ENCODE data around the gene ZNF354C.

DNA sequence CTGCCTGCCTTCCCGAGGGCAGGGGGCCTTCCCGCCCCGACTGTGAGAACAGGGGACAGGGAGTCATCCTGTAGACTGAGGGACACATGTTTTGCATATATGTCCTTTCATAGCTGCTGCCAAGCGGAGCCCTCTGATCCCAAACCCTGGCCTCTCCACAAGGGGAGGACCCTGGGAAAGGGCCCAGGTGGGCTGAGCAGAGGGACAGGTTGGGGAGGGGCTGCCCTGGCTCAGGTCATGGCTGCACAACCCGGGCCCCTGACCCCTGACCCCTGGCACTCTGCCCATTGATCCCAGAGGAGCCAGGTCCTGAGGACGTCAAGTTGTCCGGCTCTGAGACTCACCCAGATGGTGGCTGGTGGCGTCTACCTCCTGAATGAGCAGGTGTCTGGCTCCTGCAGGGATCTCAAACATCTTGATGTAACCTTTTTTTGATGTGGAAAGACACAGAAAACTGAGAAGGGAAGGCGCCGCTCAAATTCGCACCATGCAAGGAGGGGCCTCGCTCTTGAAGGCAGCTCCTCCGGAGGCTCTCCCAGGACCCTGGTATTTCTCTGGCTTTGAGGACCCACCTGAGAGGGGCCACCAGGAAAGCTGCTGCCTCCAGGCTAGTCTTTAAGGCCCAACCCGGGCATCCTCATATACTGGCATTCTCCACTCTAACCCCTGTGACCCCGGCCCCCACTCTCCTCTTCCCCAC is 71.9 kb downstream of the ZNF354C start:
- TF ChIP-seq, protein P1, sequence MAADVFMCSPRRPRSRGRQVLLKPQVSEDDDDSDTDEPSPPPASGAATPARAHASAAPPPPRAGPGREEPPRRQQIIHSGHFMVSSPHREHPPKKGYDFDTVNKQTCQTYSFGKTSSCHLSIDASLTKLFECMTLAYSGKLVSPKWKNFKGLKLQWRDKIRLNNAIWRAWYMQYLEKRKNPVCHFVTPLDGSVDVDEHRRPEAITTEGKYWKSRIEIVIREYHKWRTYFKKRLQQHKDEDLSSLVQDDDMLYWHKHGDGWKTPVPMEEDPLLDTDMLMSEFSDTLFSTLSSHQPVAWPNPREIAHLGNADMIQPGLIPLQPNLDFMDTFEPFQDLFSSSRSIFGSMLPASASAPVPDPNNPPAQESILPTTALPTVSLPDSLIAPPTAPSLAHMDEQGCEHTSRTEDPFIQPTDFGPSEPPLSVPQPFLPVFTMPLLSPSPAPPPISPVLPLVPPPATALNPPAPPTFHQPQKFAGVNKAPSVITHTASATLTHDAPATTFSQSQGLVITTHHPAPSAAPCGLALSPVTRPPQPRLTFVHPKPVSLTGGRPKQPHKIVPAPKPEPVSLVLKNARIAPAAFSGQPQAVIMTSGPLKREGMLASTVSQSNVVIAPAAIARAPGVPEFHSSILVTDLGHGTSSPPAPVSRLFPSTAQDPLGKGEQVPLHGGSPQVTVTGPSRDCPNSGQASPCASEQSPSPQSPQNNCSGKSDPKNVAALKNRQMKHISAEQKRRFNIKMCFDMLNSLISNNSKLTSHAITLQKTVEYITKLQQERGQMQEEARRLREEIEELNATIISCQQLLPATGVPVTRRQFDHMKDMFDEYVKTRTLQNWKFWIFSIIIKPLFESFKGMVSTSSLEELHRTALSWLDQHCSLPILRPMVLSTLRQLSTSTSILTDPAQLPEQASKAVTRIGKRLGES (CRISPR knock-in tag; IDR thresholded peaks at IDR 0.05; ENCODE audit: borderline replicate concordance): no peak
- TF ChIP-seq MAFF (IDR thresholded peaks at IDR 0.05; ENCODE audit: low read depth, low read length): no peak
- no peak for TF ChIP-seq SIN3A (IDR thresholded peaks at IDR 0.05; ENCODE audit: borderline replicate concordance, low read depth, low read length)
- TF ChIP-seq ZBTB42 (CRISPR knock-in tag; IDR thresholded peaks at IDR 0.05): no peak
- no peak for TF ChIP-seq ZNF333 (CRISPR knock-in tag; IDR thresholded peaks at IDR 0.05; ENCODE audit: borderline replicate concordance)
- no peak for TF ChIP-seq ZNF121 (CRISPR knock-in tag; IDR thresholded peaks at IDR 0.05)
- TF ChIP-seq ZBTB21 (CRISPR knock-in tag; IDR thresholded peaks at IDR 0.05): no peak
- TF ChIP-seq RARG (CRISPR knock-in tag; IDR thresholded peaks at IDR 0.05; ENCODE audit: low read depth): no peak
- no peak for TF ChIP-seq MED1 (CRISPR knock-in tag; IDR thresholded peaks at IDR 0.05)
- no peak for TF ChIP-seq CTCF (CRISPR knock-in tag; IDR thresholded peaks at IDR 0.05)
- no peak for TF ChIP-seq SUZ12 (IDR thresholded peaks at IDR 0.05; ENCODE audit: low read depth, low read length)

All from HepG2 (cell line).